Fibroblast of skin of scalp (primary cell): Measurements from ENCODE around the gene KRT1.
"Not testable (repeated sequence)": the region's sequence is repeated elsewhere in the genome, so short reads cannot be mapped to it uniquely, and the experiment has no call there.

ENCODE experiments used
- DNase-seq: peaks from one replicate; pipeline ENCODE4 v3.0.0-alpha.2; 2013

The KRT1 gene

DNA sequence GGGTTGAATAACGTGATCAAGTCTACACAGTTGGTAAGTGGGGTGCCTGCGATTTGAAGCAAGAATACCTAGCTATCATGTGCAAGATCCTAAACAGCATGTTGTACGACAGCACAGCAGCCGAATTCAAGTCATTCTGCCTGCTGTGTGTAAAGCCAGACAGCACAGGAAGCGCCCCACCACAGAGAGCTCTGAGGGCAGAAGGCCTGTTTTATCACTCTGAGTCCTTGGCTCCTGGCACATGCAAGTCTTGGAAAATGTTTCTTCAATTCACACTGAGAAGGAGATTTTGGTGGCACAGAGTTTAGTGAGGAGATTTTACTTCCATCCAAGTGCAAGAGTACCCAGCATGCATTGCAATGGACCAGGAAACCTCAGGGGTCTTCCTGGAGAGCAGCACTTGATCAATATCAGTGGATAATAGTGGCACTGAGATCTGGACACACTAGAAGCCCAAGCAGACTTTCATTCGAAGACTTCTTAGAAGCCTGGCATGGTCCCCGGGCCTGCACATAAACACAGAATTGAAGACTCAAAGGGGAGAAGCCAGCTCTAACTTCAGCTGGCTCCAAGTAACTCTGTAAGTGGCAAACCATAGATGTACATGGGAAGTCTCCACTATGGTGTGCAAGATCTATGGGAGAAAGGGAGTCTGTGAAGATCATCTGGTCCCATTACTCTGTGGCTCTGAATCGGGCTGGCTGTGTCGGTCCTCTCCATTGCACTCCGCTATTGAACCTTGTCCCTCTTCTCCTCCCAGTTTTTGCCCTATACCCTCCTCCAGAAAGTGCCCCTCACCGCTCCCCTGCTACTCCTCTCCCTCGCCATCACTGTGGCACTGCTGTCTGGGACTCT is 1.5 kb upstream of the KRT1 start:
- DNase-seq = no peak

GRCh38 chr12:52679875-52680274 is 332 bp downstream of the KRT1 start:
- DNase-seq = no peak

DNA sequence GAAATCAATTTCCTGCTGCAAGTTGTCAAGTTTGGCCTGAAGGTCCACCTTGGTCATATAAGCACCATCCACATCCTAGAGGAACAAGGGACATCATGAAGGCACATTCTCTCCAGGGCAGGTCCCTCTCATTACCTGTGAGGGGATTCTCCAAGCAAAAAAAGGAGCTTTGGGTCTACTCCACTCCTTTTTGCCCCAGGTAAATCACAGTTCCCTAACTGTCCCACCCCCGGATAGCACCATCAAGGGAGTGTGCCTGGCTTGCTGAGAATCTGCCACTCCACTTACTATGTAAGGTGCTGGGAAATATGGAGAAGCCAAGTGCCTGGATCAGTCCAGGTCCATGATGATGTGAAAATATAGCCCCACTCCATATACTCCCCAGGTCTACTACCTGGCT is 2.5 kb downstream of the KRT1 start:
- DNase-seq = no peak

DNA sequence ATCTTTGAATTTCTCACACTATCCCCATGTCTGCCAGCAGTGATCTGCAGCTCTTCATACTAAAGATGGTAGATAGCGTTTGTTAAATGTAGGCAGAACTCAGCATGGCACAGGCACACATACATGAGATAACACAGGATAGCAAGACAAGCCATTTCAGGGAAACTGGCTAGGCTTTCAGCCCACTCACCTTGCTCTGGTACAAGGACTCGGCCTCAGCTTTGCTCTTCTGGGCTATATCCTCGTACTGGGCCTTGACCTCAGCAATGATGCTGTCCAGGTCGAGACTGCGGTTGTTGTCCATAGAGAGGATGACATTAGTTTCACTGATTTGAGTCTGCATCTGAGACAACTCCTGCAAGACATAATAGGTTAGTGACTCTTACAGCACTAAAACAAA is 3.1 kb downstream of the KRT1 start:
- no peak for DNase-seq

DNA sequence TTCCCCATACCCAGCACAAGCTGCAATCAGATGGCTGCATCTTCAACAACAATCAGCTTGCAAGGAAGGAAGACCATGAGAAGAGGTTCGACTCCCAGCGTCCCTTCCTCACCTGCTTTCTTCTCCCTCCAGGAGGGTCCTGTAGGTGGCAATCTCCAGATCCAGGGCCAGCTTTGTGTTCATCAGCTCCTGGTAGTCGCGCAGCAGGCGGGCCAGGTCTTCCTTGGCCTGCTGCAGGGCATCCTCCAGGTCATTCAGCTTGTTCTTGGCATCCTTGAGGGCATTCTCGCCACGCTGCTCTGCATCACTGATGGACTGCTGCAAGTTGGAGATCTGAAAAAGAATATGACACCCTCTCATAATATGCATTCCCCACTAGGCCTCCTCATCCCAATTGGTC is 4.0 kb downstream of the KRT1 start:
- DNase-seq = no peak

GRCh38 chr12:52675301-52675701 is 4.9 kb downstream of the KRT1 start:
- no peak for DNase-seq

GRCh38 chr12:52674433-52674775 is 5.8 kb downstream of the KRT1 start:
- no peak for DNase-seq

DNA sequence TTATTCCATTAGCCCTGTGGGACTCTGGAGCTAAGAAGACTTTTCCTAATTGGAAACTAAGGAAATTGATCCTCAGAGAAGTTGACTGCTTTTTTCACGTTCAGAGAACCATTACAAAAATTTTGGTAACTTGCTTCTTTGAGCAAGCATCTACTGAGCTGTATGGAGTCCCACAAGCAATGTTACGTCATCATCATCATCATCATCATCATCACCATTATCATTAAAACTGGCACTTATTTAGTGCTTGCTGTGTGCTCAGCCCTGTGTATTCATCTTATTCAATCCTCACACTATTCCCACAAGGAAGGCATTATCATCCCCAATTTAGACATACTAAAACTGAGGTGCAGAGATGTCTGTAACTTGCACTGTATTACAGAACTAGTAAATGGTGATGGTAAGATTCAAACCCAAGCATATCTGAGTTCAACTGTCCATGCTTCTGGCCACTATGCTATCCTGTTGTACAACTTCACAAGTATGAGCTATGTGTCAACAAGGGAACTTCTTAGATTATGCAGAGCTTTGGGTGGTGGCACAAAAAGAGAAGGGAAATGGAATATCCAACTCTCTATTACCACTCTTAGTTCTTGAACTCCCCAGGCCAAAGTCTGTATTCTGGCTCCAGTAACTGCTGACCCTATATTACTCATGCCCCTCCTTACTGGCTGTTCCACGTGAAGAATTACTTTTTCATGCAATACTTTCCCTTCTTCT is 6.3 kb downstream of the KRT1 start:
- no peak for DNase-seq

GRCh38 chr12:52673217-52673616 is 7.0 kb downstream of the KRT1 start:
- no peak for DNase-seq

DNA sequence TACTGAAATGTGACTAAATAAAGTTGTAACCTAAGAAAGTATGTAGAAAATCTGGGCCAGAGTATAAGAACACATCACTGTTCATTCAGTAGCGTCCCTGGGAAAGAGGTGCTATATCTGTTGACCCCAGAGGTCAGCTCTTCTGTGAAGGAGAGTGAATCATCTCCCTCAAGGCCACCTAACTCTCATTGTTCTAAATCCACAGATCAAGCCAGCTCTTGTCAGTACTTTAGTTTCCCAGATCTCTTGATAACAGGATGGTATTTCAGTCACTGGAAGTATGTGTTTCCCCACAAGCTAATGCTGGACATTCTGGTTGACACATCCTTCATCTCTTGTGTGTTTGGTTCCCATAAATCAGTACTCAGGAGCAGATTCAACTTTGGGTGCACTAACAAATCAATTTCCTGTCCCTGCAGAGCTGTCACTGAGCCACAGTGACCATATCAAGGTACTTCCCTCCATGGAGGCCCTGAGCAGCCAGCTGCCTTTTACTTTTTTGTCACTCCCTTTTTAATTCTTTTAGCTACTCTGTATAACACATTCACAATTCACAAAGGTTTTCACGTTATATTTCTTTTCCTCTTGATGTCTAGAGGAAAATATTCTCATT is 7.8 kb downstream of the KRT1 start:
- no peak for DNase-seq

- no peak for DNase-seq
Measured at GRCh38 chr12:52670961-52671360, 9.2 kb downstream of the KRT1 start.

GRCh38 chr12:52670506-52670905 is 9.7 kb downstream of the KRT1 start:
- no peak for DNase-seq

DNA sequence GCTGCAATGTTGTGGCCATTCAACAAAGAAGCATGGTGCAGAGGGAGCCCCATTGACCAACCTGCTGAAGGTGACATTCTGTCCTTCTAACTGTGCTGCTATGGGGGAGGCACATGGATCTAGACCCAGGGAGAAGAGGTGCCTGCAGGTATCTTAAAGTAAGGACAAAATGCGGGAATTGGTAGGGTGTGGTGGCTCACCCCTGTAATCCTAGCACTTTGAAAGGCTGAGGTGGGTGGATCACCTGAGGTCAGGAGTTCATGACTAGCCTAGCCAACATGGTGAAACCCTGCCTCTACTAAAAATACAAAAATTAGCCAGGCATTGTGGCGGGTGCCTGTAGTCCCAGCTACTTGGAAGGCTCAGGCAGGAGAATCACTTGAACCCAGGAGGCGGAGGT is 10.3 kb downstream of the KRT1 start:
- DNase-seq = not testable (repeated sequence)

DNA sequence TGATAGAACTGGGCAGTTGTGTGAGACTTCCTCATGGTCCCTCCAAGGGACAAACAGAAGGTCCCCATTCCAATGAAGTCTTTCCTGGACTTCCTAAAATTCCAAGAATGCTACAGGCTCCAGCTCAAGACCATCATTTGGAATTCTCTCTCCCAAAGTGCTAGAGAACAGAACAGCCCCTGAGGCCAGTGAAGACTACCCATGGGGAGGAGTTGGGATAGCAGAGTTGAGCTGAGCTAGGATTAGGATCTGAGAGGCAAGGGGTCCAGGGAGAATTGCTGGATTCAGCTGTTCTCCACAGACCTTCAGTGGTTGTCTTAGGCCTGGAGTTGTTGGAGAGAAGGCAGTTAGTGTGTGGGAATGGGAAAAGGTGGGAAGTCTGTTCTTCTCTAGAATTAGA is 10.8 kb downstream of the KRT1 start:
- DNase-seq = no peak

GRCh38 chr12:52667931-52668330 is 12.3 kb downstream of the KRT1 start:
- DNase-seq = no peak

- DNase-seq = no peak
Measured at GRCh38 chr12:52667509-52667908, 12.7 kb downstream of the KRT1 start.

DNA sequence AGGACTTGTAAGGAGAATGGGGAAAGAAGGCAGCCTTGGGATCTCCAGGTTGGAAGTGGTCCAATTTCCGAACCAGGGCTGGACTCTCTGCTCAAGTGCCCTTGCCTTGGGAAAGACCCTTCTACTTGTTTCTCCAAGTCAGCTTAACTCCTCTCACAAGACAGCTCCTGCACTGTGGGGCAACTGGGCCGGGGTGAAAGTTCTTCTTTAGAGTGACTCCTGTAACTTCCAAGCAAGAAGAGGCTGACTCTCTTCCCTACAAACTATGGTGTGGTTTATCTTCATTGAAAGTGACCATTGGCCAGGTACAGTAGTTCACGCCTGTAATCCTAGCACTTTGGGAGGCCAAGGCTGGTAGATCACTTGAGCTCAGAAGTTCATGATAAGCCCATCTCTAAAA is 13.7 kb downstream of the KRT1 start:
- DNase-seq = no peak

DNA sequence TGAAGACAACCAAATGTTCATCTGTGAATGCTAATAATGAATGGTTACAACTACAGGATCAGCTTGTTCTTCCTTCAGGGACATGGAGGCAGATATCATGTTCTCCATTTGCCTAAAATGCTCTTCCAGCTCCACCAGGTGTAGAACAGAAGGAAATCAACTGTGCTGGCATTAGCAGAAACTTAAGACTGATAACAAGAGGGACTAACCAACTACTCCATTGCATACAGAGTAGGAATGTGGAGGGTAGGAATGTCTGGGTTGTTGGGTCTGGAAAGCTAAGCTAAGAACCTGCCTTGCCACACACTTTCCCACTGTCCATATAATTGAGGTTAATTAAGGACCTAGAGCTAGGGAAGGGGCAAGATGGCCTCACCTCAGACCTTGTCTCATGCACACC is 16.8 kb downstream of the KRT1 start:
- no peak for DNase-seq

- no peak for DNase-seq
Measured at GRCh38 chr12:52662918-52663229, 17.3 kb downstream of the KRT1 start.

DNA sequence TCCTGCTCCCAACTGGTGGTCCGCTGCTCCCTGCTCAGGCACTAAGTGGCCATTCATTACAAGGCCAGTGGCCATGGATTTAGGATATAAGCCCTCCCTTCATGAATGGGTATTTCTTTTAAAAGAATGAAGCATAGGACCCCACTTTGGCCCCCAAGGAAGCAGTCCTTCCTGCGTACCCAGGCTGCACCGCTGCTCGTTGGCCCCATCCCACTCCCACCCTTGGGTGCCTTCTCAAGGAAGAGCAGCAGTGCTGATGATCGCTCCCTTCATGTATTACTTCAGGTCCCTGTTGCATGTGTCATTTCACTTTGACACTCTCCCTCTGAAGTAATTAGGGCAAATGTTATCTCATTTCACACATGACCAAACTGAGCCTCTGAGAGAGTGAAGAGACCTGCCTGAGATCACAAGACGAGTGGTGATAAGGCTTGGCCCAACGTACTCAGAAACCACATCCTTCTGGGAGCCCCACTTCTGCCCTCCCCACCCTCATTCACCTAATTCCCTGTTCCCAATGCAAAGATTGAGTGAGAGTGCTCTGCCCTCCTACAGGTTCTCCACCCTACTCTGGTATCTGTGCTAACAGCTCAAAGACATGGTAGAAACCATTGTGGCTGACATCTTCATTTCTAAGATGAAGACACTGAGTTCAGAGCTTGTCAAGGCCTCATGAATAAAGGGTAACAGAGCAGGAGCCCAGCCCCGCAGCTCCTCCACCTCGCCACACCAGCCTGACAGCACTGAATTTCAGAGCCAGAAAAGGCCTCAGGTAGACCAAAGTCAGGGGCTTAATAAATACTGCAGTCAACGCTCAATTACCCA is 17.9 kb downstream of the KRT1 start:
- no peak for DNase-seq

DNA sequence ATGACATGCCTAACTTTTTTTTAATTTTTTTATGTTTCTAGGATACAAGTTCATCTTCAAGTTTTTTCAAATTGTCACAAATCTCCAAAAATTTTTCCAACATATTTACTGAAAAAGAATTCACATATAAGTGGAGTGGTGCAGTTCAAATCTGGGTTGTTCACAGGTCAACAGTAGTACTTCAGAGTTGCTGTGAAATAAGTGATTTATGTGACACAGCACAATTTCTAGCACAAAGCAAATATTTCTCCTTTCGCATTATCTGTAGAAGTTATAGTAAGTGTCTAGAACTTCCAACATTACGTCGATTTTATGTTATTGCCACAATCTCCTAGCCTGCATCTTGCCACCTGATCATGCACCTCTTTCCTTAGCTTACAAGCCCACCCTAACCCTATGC is 18.5 kb downstream of the KRT1 start:
- DNase-seq = no peak

- no peak for DNase-seq
Measured at GRCh38 chr12:52660934-52661499, 19.2 kb downstream of the KRT1 start.

GRCh38 chr12:52659951-52660350 is 20.3 kb downstream of the KRT1 start:
- no peak for DNase-seq
